GM23248 (cell line): ENCODE measurements around the gene SLC38A8. TPM values are rescaled to one million over a fixed set of nuclear protein-coding genes. Genes with fewer than 3 reads are reported as not detected.

Source experiments
- DNase-seq: peaks from one replicate; pipeline ENCODE4 v3.0.0-alpha.2; 2015
- H2AFZ ChIP-seq: fragments of 200-600 bp; sonication (generic); 2 replicates; pipeline ENCODE4 v1.6.1; 2016; ENCODE audit warnings: antibody characterized with exemption
- H3F3A ChIP-seq: fragments of 200-600 bp; sonication (generic); 2 replicates; pipeline ENCODE4 v1.6.1; 2016; ENCODE audit warnings: mild to moderate bottlenecking, antibody characterized with exemption, mixed run types; ENCODE audit not compliant: insufficient read depth
- H3K27ac ChIP-seq: fragments of 200-600 bp; sonication (generic); 2 replicates; pipeline ENCODE4 v1.5.1; 2016; ENCODE audit warnings: mild to moderate bottlenecking
- H3K27me3 ChIP-seq: fragments of 200-600 bp; sonication (generic); replicated peaks from 2 replicates; pipeline ENCODE4 v1.6.1; 2016; ENCODE audit warnings: mild to moderate bottlenecking; ENCODE audit not compliant: insufficient read depth
- H3K36me3 ChIP-seq: fragments of 200-600 bp; sonication (generic); 2 replicates; pipeline ENCODE4 v1.6.1; 2016; ENCODE audit warnings: low read depth, mild to moderate bottlenecking
- H3K4me1 ChIP-seq: fragments of 200-600 bp; sonication (generic); 2 replicates; pipeline ENCODE4 v1.6.1; 2016; ENCODE audit warnings: mild to moderate bottlenecking; ENCODE audit not compliant: insufficient read depth
- H3K4me2 ChIP-seq: fragments of 200-600 bp; sonication (generic); one replicate; pipeline ENCODE4 v1.6.1; 2016; ENCODE audit warnings: mild to moderate bottlenecking; ENCODE audit not compliant: unreplicated experiment
- H3K4me3 ChIP-seq: fragments of 200-600 bp; sonication (generic); 2 replicates; pipeline ENCODE4 v1.5.1; 2016; ENCODE audit warnings: mild to moderate bottlenecking
- H3K79me2 ChIP-seq: fragments of 200-600 bp; sonication (generic); 2 replicates; pipeline ENCODE4 v1.6.1; 2016; ENCODE audit warnings: mild to moderate bottlenecking; ENCODE audit not compliant: insufficient read depth
- H3K9ac ChIP-seq: fragments of 200-600 bp; sonication (generic); 2 replicates; pipeline ENCODE4 v1.6.1; 2016; ENCODE audit warnings: mild to moderate bottlenecking
- H3K9me2 ChIP-seq: fragments of 200-600 bp; sonication (generic); 2 replicates; pipeline ENCODE4 v1.6.1; 2016; ENCODE audit warnings: mixed run types, mild to moderate bottlenecking, moderate library complexity; ENCODE audit not compliant: insufficient read depth
- H3K9me3 ChIP-seq: fragments of 200-600 bp; sonication (generic); one replicate; pipeline ENCODE4 v1.6.1; 2017; ENCODE audit warnings: low read depth
- H4K20me1 ChIP-seq: fragments of 200-600 bp; sonication (generic); 2 replicates; pipeline ENCODE4 v1.6.0; 2016; ENCODE audit not compliant: insufficient read depth
- EZH2 ChIP-seq: fragments of 200-600 bp; sonication (generic); IDR thresholded peaks from 2 replicates; pipeline ENCODE4 v1.6.1; 2018; ENCODE audit warnings: antibody characterized with exemption, mild to moderate bottlenecking; ENCODE audit not compliant: insufficient read depth, poor library complexity, severe bottlenecking
- EZH2phosphoT487 ChIP-seq: fragments of 200-600 bp; sonication (generic); IDR thresholded peaks from 2 replicates; pipeline ENCODE4 v1.6.1; 2018; ENCODE audit warnings: antibody characterized with exemption, moderate library complexity, mild to moderate bottlenecking, low read depth; ENCODE audit not compliant: insufficient read depth
- WGBS, 2 experiments: methylation state at CpG; one replicate each; pipeline ENCODE4 v1.1.6; 2015 to 2017; ENCODE audit warnings: low lambda C conversion rate in 2 of 2, low coverage in 1 of 2; ENCODE audit errors: missing lambda C conversion rate in 2 of 2; 5-methylcytosine and 5-hydroxymethylcytosine counted together
- in situ Hi-C: fragments of 300-500 bp; cut with MboI; formaldehyde crosslinking; loops from 2 replicates; pipeline ENCODE4 v1.15.0; 2020
- polyA plus RNA-seq: library from polyadenylated mRNA; unstranded; fragments of >200 nt; fragmentation: Nextera tagmentation; extraction: Ambion mirVana; gene quantifications from 2 replicates; pipeline ENCODE4 v1.2.1, GENCODE V29; 2016
- small RNA-seq: library from RNA; depleted of rRNA; stranded (forward); fragments of <200 nt; gene quantifications from one replicate; pipeline ENCODE3, GENCODE V24; 2014; ENCODE audit warnings: low read depth, low replicate concordance
- total RNA-seq: library from RNA; depleted of rRNA; stranded (reverse); fragments of >200 nt; shearing (Covaris generic); gene quantifications from 2 replicates; pipeline ENCODE4 v1.2.3, GENCODE V29; 2014; rRNA removed

The SLC38A8 gene
- total and polyA plus RNA-seq, 2 experiments from 2014 or later, result not detected

- Histone ChIP-seq H3K4me3 (no peak overlapping the region), H3K79me2 (no peaks in the 10 kb centered on the region), H3K9ac (no peak overlapping the region), H3K27me3 (no peaks in the 10 kb centered on the region), H2AFZ (no peak overlapping the region), H3F3A (no peaks in the 10 kb centered on the region), H3K9me3 (no peaks in the 10 kb centered on the region), H3K4me1 (no peaks in the 10 kb centered on the region), H3K36me3 (peaks cover 4% of the 10 kb centered on the region; the same call in 1 of the 2 replicates), H4K20me1 (no peaks in the 10 kb centered on the region), H3K9me2 (no peaks in the 10 kb centered on the region), H3K4me2 (no peak overlapping the region), H3K27ac (no peak overlapping the region)
- WGBS, 2 experiments, result 80 to 83% methylated on average over 22 of the region's 22 CpGs
- DNase-seq, result no peak
- in situ Hi-C loops, result no loop called here
- TF ChIP-seq EZH2, result no peak
- TF ChIP-seq EZH2phosphoT487, result no peak
Measured at GRCh38 chr16:83963277-83964119, 79.1 kb downstream of the SLC38A8 start.

GRCh38 chr16:83961591-83961990, 81.0 kb downstream of the SLC38A8 start:
- no peak for DNase-seq
- Histone ChIP-seq H4K20me1 (no peaks in the 10 kb centered on the region), H2AFZ (no peak overlapping the region), H3K9me3 (no peaks in the 10 kb centered on the region), H3K4me3 (no peak overlapping the region), H3K9me2 (no peaks in the 10 kb centered on the region), H3K4me1 (no peaks in the 10 kb centered on the region), H3F3A (no peaks in the 10 kb centered on the region), H3K27ac (no peak overlapping the region), H3K4me2 (no peak overlapping the region), H3K79me2 (no peaks in the 10 kb centered on the region), H3K27me3 (no peaks in the 10 kb centered on the region), H3K9ac (no peak overlapping the region), H3K36me3 (peaks cover 4% of the 10 kb centered on the region; the same call in 1 of the 2 replicates)
- in situ Hi-C loops, result no loop called here
- 86 to 92% methylated on average over 4 to 5 of the region's 5 CpGs for WGBS, 2 experiments
- no peak for TF ChIP-seq EZH2phosphoT487
- TF ChIP-seq EZH2, result no peak

- in situ Hi-C loops, result no loop called here
- no peak for DNase-seq
- H3K27ac ChIP-seq, result no peak overlapping the region
Measured at GRCh38 chr16:83960521-83961249, 81.9 kb downstream of the SLC38A8 start.

More at GRCh38 chr16:83960521-83961249, 81.9 kb downstream of the SLC38A8 start:
- H3K4me3 ChIP-seq, result no peak overlapping the region
- TF ChIP-seq EZH2phosphoT487, result no peak
- TF ChIP-seq EZH2, result no peak
- no peaks in the 10 kb centered on the region for H3F3A ChIP-seq
- no peak overlapping the region for H3K9ac ChIP-seq
- no peaks in the 10 kb centered on the region for H3K9me3 ChIP-seq
- peaks cover 4% of the 10 kb centered on the region; the same call in 1 of the 2 replicates for H3K36me3 ChIP-seq
- H2AFZ ChIP-seq, result no peak overlapping the region
- no peaks in the 10 kb centered on the region for H3K9me2 ChIP-seq
- WGBS, 2 experiments, result 98% methylated on average over 25 to 29 of the region's 29 CpGs
- no peak overlapping the region for H3K4me2 ChIP-seq
- H4K20me1 ChIP-seq, result no peaks in the 10 kb centered on the region
- no peaks in the 10 kb centered on the region for H3K27me3 ChIP-seq
- H3K4me1 ChIP-seq, result no peaks in the 10 kb centered on the region
- H3K79me2 ChIP-seq, result no peaks in the 10 kb centered on the region

Small RNAs within 50 kb of the gene (small RNA-seq; reads per million reads assigned to genes)
- gene RNA5SP432, result not detected

Other genes with a start within 250 kb of the SLC38A8 start
- gene HSBP1, start 234.8 kb downstream of the SLC38A8 start, total RNA-seq, result 20.7 and 32.2 TPM in 2 replicates
- 392 and 405 TPM in 2 replicates for gene HSBP1, start 234.8 kb downstream of the SLC38A8 start, polyA plus RNA-seq
- gene MLYCD, start 143.7 kb downstream of the SLC38A8 start, total RNA-seq, result 1.4 and 2.8 TPM in 2 replicates
- gene MLYCD, start 143.7 kb downstream of the SLC38A8 start, polyA plus RNA-seq, result 1.8 and 2.2 TPM in 2 replicates
- gene OSGIN1, start 89.6 kb downstream of the SLC38A8 start, total RNA-seq, result 0.63 and 1.1 TPM in 2 replicates
- gene OSGIN1, start 89.6 kb downstream of the SLC38A8 start, polyA plus RNA-seq, result 5.7 and 6.3 TPM in 2 replicates
- not detected in 2 replicates for gene NECAB2, start 74.6 kb downstream of the SLC38A8 start, total RNA-seq
- 0.62 and 1.2 TPM in 2 replicates for gene NECAB2, start 74.6 kb downstream of the SLC38A8 start, polyA plus RNA-seq
- gene MBTPS1, start 74.1 kb upstream of the SLC38A8 start, total RNA-seq, result 95.7 and 103 TPM in 2 replicates
- gene MBTPS1, start 74.1 kb upstream of the SLC38A8 start, polyA plus RNA-seq, result 84.0 and 88.1 TPM in 2 replicates
- 17.0 and 19.9 TPM in 2 replicates for gene HSDL1, start 102.4 kb upstream of the SLC38A8 start, total RNA-seq
- 10.8 and 12.0 TPM in 2 replicates for gene HSDL1, start 102.4 kb upstream of the SLC38A8 start, polyA plus RNA-seq
- gene DNAAF1, start 102.5 kb upstream of the SLC38A8 start, total RNA-seq, result not detected in 2 replicates
- not detected in 2 replicates for gene DNAAF1, start 102.5 kb upstream of the SLC38A8 start, polyA plus RNA-seq
- gene TAF1C, start 144.3 kb upstream of the SLC38A8 start, total RNA-seq, result 24.7 and 31.5 TPM in 2 replicates
- gene TAF1C, start 144.3 kb upstream of the SLC38A8 start, polyA plus RNA-seq, result 13.5 and 18.1 TPM in 2 replicates
- gene ADAD2, start 148.4 kb upstream of the SLC38A8 start, total RNA-seq, result not detected in 2 replicates
- not detected in 2 replicates for gene ADAD2, start 148.4 kb upstream of the SLC38A8 start, polyA plus RNA-seq
- gene KCNG4, start 197.2 kb upstream of the SLC38A8 start, total RNA-seq, result not detected in 2 replicates
- gene KCNG4, start 197.2 kb upstream of the SLC38A8 start, polyA plus RNA-seq, result not detected in 2 replicates